Gastrocnemius medialis (tissue), 4 donors: ENCODE results near the gene MAN2C1. TPM values are rescaled to one million over a fixed set of nuclear protein-coding genes. Genes with fewer than 3 reads are reported as not detected.

Source experiments
- ATAC-seq, 2 donors: fragments of 150-250 bp; one replicate each; pipeline ENCODE4 v1.9.1; 2016
- DNase-seq, 2 donors: peaks; one replicate each; pipeline ENCODE4 v3.0.0-alpha.2; 2019
- H3K27ac ChIP-seq, 4 donors: fragments of 200-600 bp; sonication (generic); 1 replicate in 1 of 4; 2 replicates in 3 of 4; pipeline ENCODE4 v1.5.1; 2016 to 2018; ENCODE audit warnings: mild to moderate bottlenecking in 2 of 4, moderate library complexity in 1 of 4
- H3K27me3 ChIP-seq, 3 donors: fragments of 200-600 bp; sonication (generic) in 2 of 3; 1 replicate in 1 of 3; 2 replicates in 2 of 3; pipeline versions ENCODE4 v1.5.1 to v1.6.0; 2016 to 2019; ENCODE audit warnings: mild to moderate bottlenecking in 1 of 3, moderate library complexity in 1 of 3
- H3K36me3 ChIP-seq, 2 donors: fragments of 200-600 bp; sonication (generic) in 1 of 2; one replicate each; pipeline ENCODE4 v1.5.1; 2017 to 2018
- H3K4me1 ChIP-seq, 2 donors: fragments of 200-600 bp; sonication (generic) in 1 of 2; one replicate each; pipeline ENCODE4 v1.5.1; 2016 to 2017; ENCODE audit warnings: mild to moderate bottlenecking in 2 of 2
- H3K4me3 ChIP-seq, 4 donors: fragments of 200-600 bp; sonication (generic) in 3 of 4; 1 replicate in 1 of 4; 2 replicates in 3 of 4; pipeline ENCODE4 v1.5.1; 2016 to 2019; ENCODE audit warnings: mild to moderate bottlenecking in 2 of 4
- H3K9me3 ChIP-seq, 3 donors: fragments of 200-600 bp; sonication (generic) in 2 of 3; 1 replicate in 1 of 3; 2 replicates in 2 of 3; pipeline ENCODE4 v1.5.1; 2016 to 2019
- POLR2A ChIP-seq, 2 donors: fragments of 450-650 bp; IDR thresholded peaks; one replicate each; pipeline ENCODE4 v1.6.1; 2017; ENCODE audit warnings: antibody characterized with exemption in 2 of 2, mild to moderate bottlenecking in 2 of 2, moderate library complexity in 2 of 2
- in situ Hi-C, 4 donors: fragments of 200-750 bp; cut with MboI; loops; one replicate each; pipeline versions ENCODE4 v1.15.0 to v1.8.0; 2017; ENCODE audit warnings: low sequenced_read_pairs in 4 of 4
- intact Hi-C: fragments of 100-400 bp; cut with DNase I; formaldehyde crosslinking; loops from one replicate; pipeline ENCODE4 v1.15.1; 2023; ENCODE audit warnings: low total_unique reads
- microRNA counts, 2 donors: library from miRNA; unstranded; fragments of <30 nt; microRNA quantifications; one replicate each; lab custom pipeline; 2016
- microRNA-seq, 2 donors: library from miRNA; unstranded; fragments of <30 nt; microRNA quantifications; one replicate each; pipeline ENCODE4, GENCODE V29; 2016; ENCODE audit warnings: borderline replicate concordance in 2 of 2
- total RNA-seq, 4 donors: library from RNA; depleted of rRNA; stranded (reverse); fragments of >200 nt; gene quantifications; one replicate each; pipeline versions ENCODE4 v1.1.0 to v1.2.3, GENCODE V29; 2016
- TF ChIP-seq, protein P1 (sequence below), 5 experiments: fragments of 450-650 bp in 3 of 5; fragments of 200-600 bp in 2 of 5; sonication (generic) in 2 of 5; IDR thresholded peaks in 4 of 5; conservative IDR thresholded peaks in 1 of 5; 1 replicate in 4 of 5; 2 replicates in 1 of 5; pipeline ENCODE4 v1.5.1; 2016 to 2019; ENCODE audit warnings: antibody characterized with exemption in 5 of 5, mild to moderate bottlenecking in 3 of 5, moderate library complexity in 3 of 5

The MAN2C1 gene
- total RNA-seq, 4 donors from 2014 or later = 38.9 to 116 (median 62.8) TPM

DNA sequence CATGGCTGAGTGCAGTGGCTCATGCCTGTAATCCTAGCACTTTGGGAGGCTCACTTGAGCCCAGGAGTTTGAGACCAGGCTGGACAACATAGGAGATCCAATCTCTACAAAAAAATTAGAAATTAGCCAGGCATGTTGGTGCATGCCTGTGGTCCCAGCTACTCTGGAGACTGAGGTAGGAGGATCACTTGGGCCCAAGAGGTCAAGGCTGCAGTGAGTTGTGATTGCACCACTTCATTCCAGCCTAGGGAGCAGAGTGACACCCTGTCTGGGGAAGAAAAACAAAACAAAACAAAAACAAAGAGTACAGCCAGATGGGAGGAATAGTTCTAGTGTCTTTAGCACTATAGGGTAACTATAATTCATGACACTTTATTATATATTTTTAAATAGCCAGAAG is 58.7 kb downstream of the MAN2C1 start:
- Histone ChIP-seq H3K9me3 (no peaks in the 10 kb centered on the region), H3K4me1 (no peaks in the 10 kb centered on the region), H3K27ac (no peak overlapping the region), H3K4me3 (no peak overlapping the region), H3K36me3 (no peaks in the 10 kb centered on the region), H3K27me3 (peaks cover 7 to 23% (median 13%) of the 10 kb centered on the region in 3 donors)
- in situ Hi-C loops (no loop called here), intact Hi-C loops (no loop called here)
- ATAC-seq = no peak
- no peak for DNase-seq
- no peak for TF ChIP-seq POLR2A (IDR thresholded peaks at IDR 0.05)
- TF ChIP-seq, protein P1, sequence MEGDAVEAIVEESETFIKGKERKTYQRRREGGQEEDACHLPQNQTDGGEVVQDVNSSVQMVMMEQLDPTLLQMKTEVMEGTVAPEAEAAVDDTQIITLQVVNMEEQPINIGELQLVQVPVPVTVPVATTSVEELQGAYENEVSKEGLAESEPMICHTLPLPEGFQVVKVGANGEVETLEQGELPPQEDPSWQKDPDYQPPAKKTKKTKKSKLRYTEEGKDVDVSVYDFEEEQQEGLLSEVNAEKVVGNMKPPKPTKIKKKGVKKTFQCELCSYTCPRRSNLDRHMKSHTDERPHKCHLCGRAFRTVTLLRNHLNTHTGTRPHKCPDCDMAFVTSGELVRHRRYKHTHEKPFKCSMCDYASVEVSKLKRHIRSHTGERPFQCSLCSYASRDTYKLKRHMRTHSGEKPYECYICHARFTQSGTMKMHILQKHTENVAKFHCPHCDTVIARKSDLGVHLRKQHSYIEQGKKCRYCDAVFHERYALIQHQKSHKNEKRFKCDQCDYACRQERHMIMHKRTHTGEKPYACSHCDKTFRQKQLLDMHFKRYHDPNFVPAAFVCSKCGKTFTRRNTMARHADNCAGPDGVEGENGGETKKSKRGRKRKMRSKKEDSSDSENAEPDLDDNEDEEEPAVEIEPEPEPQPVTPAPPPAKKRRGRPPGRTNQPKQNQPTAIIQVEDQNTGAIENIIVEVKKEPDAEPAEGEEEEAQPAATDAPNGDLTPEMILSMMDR (IDR thresholded peaks at IDR 0.05 in 4 of 5, conservative IDR thresholded peaks at IDR 0.05 in 1 of 5) = no peak

DNA sequence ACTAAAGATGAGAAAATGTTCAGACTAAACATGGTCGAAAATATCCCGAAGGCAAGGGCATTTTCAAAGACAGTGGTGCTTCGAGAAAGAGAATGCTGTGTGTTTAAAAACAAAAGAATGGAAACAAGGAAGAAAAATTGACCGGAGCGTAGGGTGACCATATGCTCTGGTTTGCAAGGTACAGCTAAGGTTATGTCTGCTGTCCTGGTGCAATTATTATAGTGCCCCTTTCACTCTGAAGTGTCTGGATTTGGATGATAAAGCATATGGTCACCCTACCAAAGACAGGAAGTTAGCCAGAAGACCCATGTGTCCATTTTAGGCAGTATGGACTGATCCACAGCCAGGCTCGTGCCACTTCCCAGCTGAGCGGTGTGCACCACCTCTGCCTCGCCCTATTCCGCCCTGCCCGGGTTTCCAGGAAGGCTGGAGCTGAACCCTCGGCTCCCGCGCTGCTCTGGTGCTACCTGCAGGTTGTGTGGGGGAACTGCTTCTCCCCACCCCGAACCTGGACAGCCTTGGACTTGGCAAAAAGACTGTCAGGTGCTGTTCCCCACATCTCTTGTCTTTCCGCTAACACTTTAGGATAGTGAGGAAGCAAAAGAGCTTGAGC is 60.5 kb downstream of the MAN2C1 start:
- no peaks in the 10 kb centered on the region for H3K9me3 ChIP-seq
- intact Hi-C loops = no loop called here

DNA sequence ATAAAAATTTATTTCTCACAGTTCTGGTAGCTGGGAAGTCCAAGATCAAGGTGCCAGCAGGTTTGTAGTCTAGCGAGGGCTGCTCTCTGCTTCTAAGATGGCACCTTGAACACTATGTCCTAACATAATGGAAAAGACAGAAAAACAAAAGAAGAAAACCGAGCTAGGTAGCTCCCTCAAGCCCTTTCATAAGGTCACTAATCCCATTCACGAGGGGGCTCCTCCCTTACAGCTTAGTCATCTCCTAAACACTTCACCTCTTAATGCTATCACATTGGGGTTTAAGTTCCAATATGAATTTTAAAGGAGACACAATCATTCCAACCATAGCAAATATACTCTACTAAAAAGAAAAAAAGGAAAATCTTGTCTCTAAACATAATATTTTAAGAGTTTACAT is 62.2 kb downstream of the MAN2C1 start:
- Histone ChIP-seq H3K36me3 (no peaks in the 10 kb centered on the region), H3K4me3 (no peak overlapping the region), H3K9me3 (no peaks in the 10 kb centered on the region), H3K27ac (no peak overlapping the region), H3K4me1 (no peaks in the 10 kb centered on the region), H3K27me3 (peaks cover 7 to 23% (median 16%) of the 10 kb centered on the region in 3 donors)
- intact Hi-C loops = no loop called here
- in situ Hi-C loops = no loop called here
- no peak for ATAC-seq
- TF ChIP-seq POLR2A (IDR thresholded peaks at IDR 0.05) = no peak
- TF ChIP-seq, protein P1 (IDR thresholded peaks at IDR 0.05 in 4 of 5, conservative IDR thresholded peaks at IDR 0.05 in 1 of 5) = no peak
- no peak for DNase-seq

More for the DNA sequence above, 60.5 kb downstream of the MAN2C1 start:
- no peak for DNase-seq
- in situ Hi-C loops = no loop called here
- no peak for TF ChIP-seq POLR2A (IDR thresholded peaks at IDR 0.05)
- TF ChIP-seq, protein P1 (IDR thresholded peaks at IDR 0.05 in 4 of 5, conservative IDR thresholded peaks at IDR 0.05 in 1 of 5) = no peak
- no peaks in the 10 kb centered on the region for H3K36me3 ChIP-seq
- H3K4me1 ChIP-seq = no peaks in the 10 kb centered on the region
- no peak overlapping the region for H3K4me3 ChIP-seq
- ATAC-seq = no peak
- peaks cover 7 to 23% (median 16%) of the 10 kb centered on the region in 3 donors for H3K27me3 ChIP-seq
- H3K27ac ChIP-seq = no peak overlapping the region

MicroRNA genes within 50 kb of the gene (microRNA counts, 767-probe panel; counts per million panel counts)
- 356 to 448 counts per million in 2 donors for microRNA hsa-miR-631 (lab: Ali Mortazavi, UCI)

Small RNA genes lying within 50 kb of the gene (microRNA-seq; reads per million reads assigned to microRNA genes)
- gene MIR631 = 0 reads per million in 2 donors

Other genes with a start within 250 kb of the MAN2C1 start
- 1 to 10 TPM; 1.6 to 3.8 (median 2.6) TPM for gene C15orf39, start 166.7 kb downstream of the MAN2C1 start, total RNA-seq
- under 1 TPM in 2 of 4 donors, not detected in 2; 0.17 to 0.41 TPM for gene GOLGA6C, start 110.3 kb downstream of the MAN2C1 start, total RNA-seq
- gene GOLGA6D, start 85.8 kb downstream of the MAN2C1 start, total RNA-seq = not detected
- 10 to 100 TPM; 17.9 to 37.5 (median 28.2) TPM for gene COMMD4, start 32.5 kb downstream of the MAN2C1 start, total RNA-seq
- gene NEIL1, start 21.6 kb downstream of the MAN2C1 start, total RNA-seq = 10 to 100 TPM in 1 of 4 donors, 1 to 10 TPM in 3; 3.9 to 11.1 (median 5.1) TPM
- 10 to 100 TPM; 16.1 to 25.3 (median 21.0) TPM for gene SIN3A, start 83.1 kb upstream of the MAN2C1 start, total RNA-seq
- gene PTPN9, start 210.7 kb upstream of the MAN2C1 start, total RNA-seq = 1 to 10 TPM; 4.8 to 7.0 (median 6.2) TPM